Astrocyte (in vitro differentiated cells and primary cell): Measurements from ENCODE around the gene TPM1. TPM values are rescaled to one million over a fixed set of nuclear protein-coding genes. Genes with fewer than 3 reads are reported as not detected.

ENCODE experiments used
- DNase-seq: peaks from one replicate; pipeline ENCODE4 v3.0.0-alpha.2; 2010; ENCODE audit warnings: low read depth
- FAIRE-seq: peaks from 2 replicates; lab custom pipeline; 2011; peaks lifted over from hg19 to GRCh38; lab: Jason Lieb, UNC
- H2AFZ ChIP-seq: 2 replicates; pipeline ENCODE4 v1.6.0; 2012; ENCODE audit warnings: low read depth, low read length, inconsistent platforms
- H3K27ac ChIP-seq: 2 replicates; pipeline ENCODE4 v1.5.1; 2011; ENCODE audit warnings: low read depth, low read length, inconsistent platforms
- H3K27me3 ChIP-seq: 2 replicates; pipeline ENCODE4 v1.6.0; 2011; ENCODE audit warnings: low read length, inconsistent platforms; ENCODE audit not compliant: insufficient read depth
- H3K36me3 ChIP-seq: 2 replicates; pipeline ENCODE4 v1.5.1; 2011; ENCODE audit warnings: low read length, inconsistent platforms; ENCODE audit not compliant: insufficient read depth
- H3K4me1 ChIP-seq: 2 replicates; pipeline ENCODE4 v1.5.1; 2011; ENCODE audit warnings: low read length, inconsistent platforms; ENCODE audit not compliant: insufficient read depth
- H3K4me2 ChIP-seq: 2 replicates; pipeline ENCODE4 v1.6.0; 2012; ENCODE audit warnings: low read length, inconsistent platforms
- H3K4me3 ChIP-seq: 2 replicates; pipeline ENCODE4 v1.5.1; 2011; ENCODE audit warnings: low read depth, mild to moderate bottlenecking, low read length, inconsistent platforms; ENCODE audit not compliant: insufficient read depth
- H3K79me2 ChIP-seq: 2 replicates; pipeline ENCODE4 v1.6.0; 2012; ENCODE audit warnings: mild to moderate bottlenecking, low read length, inconsistent platforms; ENCODE audit not compliant: insufficient read depth
- H3K9ac ChIP-seq: 2 replicates; pipeline ENCODE4 v1.6.0; 2012; ENCODE audit warnings: mild to moderate bottlenecking, low read length, inconsistent platforms
- H3K9me3 ChIP-seq: 2 replicates; pipeline ENCODE4 v1.5.1; 2012; ENCODE audit warnings: low read depth, mild to moderate bottlenecking, low read length, inconsistent platforms; ENCODE audit not compliant: insufficient read depth
- H4K20me1 ChIP-seq: 2 replicates; pipeline ENCODE4 v1.6.0; 2012; ENCODE audit warnings: low read length, inconsistent platforms; ENCODE audit not compliant: insufficient read depth
- H3K27ac Mint-ChIP-seq: one replicate; pipeline ENCODE4 v1.8.0; 2021; ENCODE audit warnings: mild to moderate bottlenecking, mixed read lengths; ENCODE audit not compliant: unreplicated experiment
- H3K27me3 Mint-ChIP-seq: one replicate; pipeline ENCODE4 v1.8.0; 2021; ENCODE audit warnings: low read depth, mixed read lengths; ENCODE audit not compliant: unreplicated experiment
- H3K36me3 Mint-ChIP-seq: one replicate; pipeline ENCODE4 v1.8.0; 2021; ENCODE audit warnings: low read depth, mixed read lengths; ENCODE audit not compliant: unreplicated experiment
- H3K4me1 Mint-ChIP-seq: one replicate; pipeline ENCODE4 v1.8.0; 2021; ENCODE audit warnings: low read depth, mixed read lengths; ENCODE audit not compliant: unreplicated experiment
- H3K4me3 Mint-ChIP-seq: one replicate; pipeline ENCODE4 v1.8.0; 2021; ENCODE audit warnings: mild to moderate bottlenecking, moderate library complexity, mixed read lengths; ENCODE audit not compliant: unreplicated experiment
- H3K9me3 Mint-ChIP-seq: one replicate; pipeline ENCODE4 v1.8.0; 2021; ENCODE audit warnings: mild to moderate bottlenecking, mixed read lengths; ENCODE audit not compliant: unreplicated experiment
- EZH2 ChIP-seq: IDR thresholded peaks from 2 replicates; pipeline ENCODE4 v1.6.1; 2012; ENCODE audit warnings: mild to moderate bottlenecking, low read length, inconsistent platforms; ENCODE audit not compliant: insufficient read depth
- total RNA-seq: library from RNA; stranded (reverse); gene quantifications from 2 replicates; pipeline ENCODE4 v1.2.1, GENCODE V29; 2021
- TF ChIP-seq, protein P1 (sequence below): IDR thresholded peaks from 2 replicates; pipeline ENCODE4 v1.5.1; 2011; ENCODE audit warnings: low read depth, mild to moderate bottlenecking, inconsistent platforms, low read length, moderate library complexity; ENCODE audit not compliant: insufficient read depth

TPM1 gene
- total RNA-seq, 1 donor from 2014 or later = 2,922 TPM

DNA sequence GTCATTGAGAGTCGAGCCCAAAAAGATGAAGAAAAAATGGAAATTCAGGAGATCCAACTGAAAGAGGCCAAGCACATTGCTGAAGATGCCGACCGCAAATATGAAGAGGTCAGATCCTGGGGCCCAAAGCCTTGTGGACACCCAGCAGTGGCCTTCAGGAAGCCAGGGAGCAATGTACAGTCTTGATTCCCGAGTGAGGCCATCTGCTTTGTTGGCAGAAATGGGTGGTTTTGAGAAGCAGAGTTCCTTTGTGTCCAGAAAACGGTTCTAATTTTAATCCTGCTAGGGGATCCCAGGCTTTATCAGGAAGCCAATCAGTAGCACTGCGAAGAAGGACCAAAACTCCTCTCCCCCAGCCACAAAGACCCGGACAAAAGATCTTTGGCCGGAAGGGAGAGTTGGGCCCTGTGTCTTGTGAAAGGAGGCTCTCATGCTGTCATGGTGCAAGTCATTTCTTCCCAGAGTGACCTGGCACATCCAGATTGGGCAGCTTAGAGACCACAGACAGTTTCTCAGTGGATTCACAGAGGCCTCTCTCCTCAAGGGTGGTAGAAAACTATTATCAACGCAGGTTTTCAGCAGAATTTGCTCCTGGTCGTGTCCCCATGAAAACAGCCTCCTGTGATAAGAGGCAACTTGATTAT lies 17.1 kb downstream of the TPM1 start:
- no peaks in the 10 kb centered on the region for H3K9me3 Mint-ChIP-seq
- H3K4me1 Mint-ChIP-seq = peaks cover 68% of the 10 kb centered on the region
- FAIRE-seq (no peak), DNase-seq (no peak)
- H3K79me2 ChIP-seq = peaks cover 48% of the 10 kb centered on the region
- H3K27ac ChIP-seq = peak overlapping the region; percentile 37
- peak overlapping the region; percentile 86 for H3K27ac Mint-ChIP-seq
- H3K4me2 ChIP-seq = peak overlapping the region; percentile 3
- H3K4me3 ChIP-seq = no peak overlapping the region
- no peaks in the 10 kb centered on the region for H3K27me3 Mint-ChIP-seq
- H3K4me1 ChIP-seq = peaks cover 28% of the 10 kb centered on the region
- no peak overlapping the region for H2AFZ ChIP-seq
- peak overlapping the region; percentile 55 for H3K4me3 Mint-ChIP-seq
- H3K36me3 ChIP-seq = peaks cover 96% of the 10 kb centered on the region
- H3K9ac ChIP-seq = peak overlapping the region; percentile 7
- H3K36me3 Mint-ChIP-seq = peaks cover 39% of the 10 kb centered on the region
- no peaks in the 10 kb centered on the region for H3K27me3 ChIP-seq
- no peak for TF ChIP-seq EZH2
- TF ChIP-seq, protein P1, sequence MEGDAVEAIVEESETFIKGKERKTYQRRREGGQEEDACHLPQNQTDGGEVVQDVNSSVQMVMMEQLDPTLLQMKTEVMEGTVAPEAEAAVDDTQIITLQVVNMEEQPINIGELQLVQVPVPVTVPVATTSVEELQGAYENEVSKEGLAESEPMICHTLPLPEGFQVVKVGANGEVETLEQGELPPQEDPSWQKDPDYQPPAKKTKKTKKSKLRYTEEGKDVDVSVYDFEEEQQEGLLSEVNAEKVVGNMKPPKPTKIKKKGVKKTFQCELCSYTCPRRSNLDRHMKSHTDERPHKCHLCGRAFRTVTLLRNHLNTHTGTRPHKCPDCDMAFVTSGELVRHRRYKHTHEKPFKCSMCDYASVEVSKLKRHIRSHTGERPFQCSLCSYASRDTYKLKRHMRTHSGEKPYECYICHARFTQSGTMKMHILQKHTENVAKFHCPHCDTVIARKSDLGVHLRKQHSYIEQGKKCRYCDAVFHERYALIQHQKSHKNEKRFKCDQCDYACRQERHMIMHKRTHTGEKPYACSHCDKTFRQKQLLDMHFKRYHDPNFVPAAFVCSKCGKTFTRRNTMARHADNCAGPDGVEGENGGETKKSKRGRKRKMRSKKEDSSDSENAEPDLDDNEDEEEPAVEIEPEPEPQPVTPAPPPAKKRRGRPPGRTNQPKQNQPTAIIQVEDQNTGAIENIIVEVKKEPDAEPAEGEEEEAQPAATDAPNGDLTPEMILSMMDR = no peak
- H4K20me1 ChIP-seq = peaks cover 95% of the 10 kb centered on the region
- no peaks in the 10 kb centered on the region for H3K9me3 ChIP-seq

DNA sequence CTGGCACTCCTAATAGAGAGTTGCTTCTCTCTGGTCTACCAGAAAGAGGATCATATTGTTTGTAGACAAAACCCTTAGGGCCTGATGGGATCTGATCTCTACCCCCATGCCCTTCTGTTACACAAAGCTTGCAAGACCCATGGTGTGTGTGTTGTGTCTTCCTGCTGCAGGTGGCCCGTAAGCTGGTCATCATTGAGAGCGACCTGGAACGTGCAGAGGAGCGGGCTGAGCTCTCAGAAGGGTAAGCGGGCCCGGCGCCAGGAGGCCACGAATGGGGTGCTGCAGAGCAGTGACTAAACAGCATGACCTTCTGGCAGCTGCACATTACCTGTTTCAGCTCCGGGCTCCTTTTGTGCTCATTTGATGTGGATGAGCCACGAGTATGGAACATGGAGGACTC lies 18.2 kb downstream of the TPM1 start:
- H3K4me3 ChIP-seq = no peak overlapping the region
- no peak overlapping the region for H3K27ac ChIP-seq
- no peaks in the 10 kb centered on the region for H3K27me3 Mint-ChIP-seq
- peaks cover 19% of the 10 kb centered on the region for H3K4me1 ChIP-seq
- peak overlapping the region; percentile 34 for H3K4me3 Mint-ChIP-seq
- no peak for FAIRE-seq
- H3K9ac ChIP-seq = no peak overlapping the region
- TF ChIP-seq, protein P1 = no peak
- no peak for TF ChIP-seq EZH2
- peaks cover 94% of the 10 kb centered on the region for H4K20me1 ChIP-seq
- H3K36me3 ChIP-seq = peaks cover 96% of the 10 kb centered on the region
- peaks cover 38% of the 10 kb centered on the region for H3K36me3 Mint-ChIP-seq
- no peak overlapping the region for H2AFZ ChIP-seq
- no peaks in the 10 kb centered on the region for H3K9me3 ChIP-seq
- H3K79me2 ChIP-seq = peaks cover 39% of the 10 kb centered on the region
- no peak for DNase-seq
- no peaks in the 10 kb centered on the region for H3K9me3 Mint-ChIP-seq
- H3K27ac Mint-ChIP-seq = peak overlapping the region; percentile 86
- no peaks in the 10 kb centered on the region for H3K27me3 ChIP-seq
- peaks cover 72% of the 10 kb centered on the region for H3K4me1 Mint-ChIP-seq
- no peak overlapping the region for H3K4me2 ChIP-seq

DNA sequence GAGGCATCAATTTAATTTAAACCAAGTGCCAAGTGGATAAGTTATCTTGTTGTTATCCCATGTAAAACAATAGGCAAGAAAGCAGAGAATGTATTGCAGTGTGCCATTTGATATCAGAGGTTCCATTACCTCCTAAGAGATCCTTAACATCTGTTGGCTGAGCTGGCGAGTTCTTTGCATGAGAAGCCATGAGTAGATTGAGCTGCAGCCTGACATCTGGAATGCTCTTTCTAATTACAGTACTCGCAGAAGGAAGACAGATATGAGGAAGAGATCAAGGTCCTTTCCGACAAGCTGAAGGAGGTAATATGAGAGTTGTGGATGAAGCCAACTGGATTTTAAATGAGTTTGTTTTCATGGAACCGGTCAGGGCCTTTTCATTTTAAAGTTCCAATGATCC lies 19.4 kb downstream of the TPM1 start:
- H3K36me3 Mint-ChIP-seq = peaks cover 33% of the 10 kb centered on the region
- no peaks in the 10 kb centered on the region for H3K27me3 ChIP-seq
- TF ChIP-seq, protein P1 = no peak
- no peak for TF ChIP-seq EZH2
- peak overlapping the region; percentile 86 for H3K27ac Mint-ChIP-seq
- H3K4me2 ChIP-seq = no peak overlapping the region
- H3K36me3 ChIP-seq = peaks cover 96% of the 10 kb centered on the region
- H4K20me1 ChIP-seq = peaks cover 96% of the 10 kb centered on the region
- peaks cover 71% of the 10 kb centered on the region for H3K4me1 Mint-ChIP-seq
- H3K9me3 Mint-ChIP-seq = no peaks in the 10 kb centered on the region
- H3K79me2 ChIP-seq = peaks cover 34% of the 10 kb centered on the region
- H3K9ac ChIP-seq = no peak overlapping the region
- peak; percentile 39 for FAIRE-seq
- H3K9me3 ChIP-seq = no peaks in the 10 kb centered on the region
- H3K4me3 Mint-ChIP-seq = peak overlapping the region; percentile 64
- no peak overlapping the region for H2AFZ ChIP-seq
- no peak for DNase-seq
- no peak overlapping the region for H3K27ac ChIP-seq
- H3K4me3 ChIP-seq = no peak overlapping the region
- peaks cover 19% of the 10 kb centered on the region for H3K4me1 ChIP-seq
- no peaks in the 10 kb centered on the region for H3K27me3 Mint-ChIP-seq
